Thoracic aorta (tissue), 2 donors: Measurements from ENCODE around the gene DNAJC11. TPM values are rescaled to one million over a fixed set of nuclear protein-coding genes. Genes with fewer than 3 reads are reported as not detected.

Source experiments
- ATAC-seq: fragments of 150-250 bp; one replicate; pipeline ENCODE4 v1.8.0; 2017; ENCODE audit warnings: low read depth; ENCODE audit not compliant: insufficient number of reproducible peaks, low FRiP score
- DNase-seq: peaks from one replicate; pipeline ENCODE4 v3.0.0-alpha.2; 2020; ENCODE audit warnings: low spot score
- H3K27ac ChIP-seq, 2 donors: fragments of 200-600 bp; sonication (generic); 1 replicate in 1 of 2; 2 replicates in 1 of 2; pipeline ENCODE4 v1.5.1; 2016; ENCODE audit warnings: mild to moderate bottlenecking in 2 of 2, moderate library complexity in 2 of 2
- H3K27me3 ChIP-seq: fragments of 200-600 bp; sonication (generic); replicated peaks from 2 replicates; pipeline ENCODE4 v1.6.0; 2016; ENCODE audit warnings: mild to moderate bottlenecking; ENCODE audit not compliant: insufficient read depth
- H3K36me3 ChIP-seq: fragments of 200-600 bp; sonication (generic); one replicate; pipeline ENCODE4 v1.5.1; 2016
- H3K4me1 ChIP-seq, 2 donors: fragments of 200-600 bp; sonication (generic); 1 replicate in 1 of 2; 2 replicates in 1 of 2; pipeline versions ENCODE4 v1.5.1 to v1.6.0; 2016; ENCODE audit warnings: low read depth in 2 of 2, mild to moderate bottlenecking in 1 of 2; ENCODE audit not compliant: control insufficient read depth in 1 of 2
- H3K4me3 ChIP-seq: fragments of 200-600 bp; sonication (generic); 2 replicates; pipeline ENCODE4 v1.5.1; 2016; ENCODE audit warnings: mild to moderate bottlenecking
- H3K9me3 ChIP-seq: fragments of 200-600 bp; sonication (generic); 2 replicates; pipeline ENCODE4 v1.5.1; 2016
- total RNA-seq, 2 donors: library from RNA; depleted of rRNA; stranded (reverse); fragments of >200 nt; gene quantifications; one replicate each; pipeline versions ENCODE4 v1.1.0 to v1.2.3, GENCODE V29; 2016
- TF ChIP-seq, protein P1 (sequence below): fragments of 200-600 bp; sonication (generic); IDR thresholded peaks from one replicate; pipeline ENCODE4 v1.5.1; 2019; ENCODE audit warnings: antibody characterized with exemption

The DNAJC11 gene
- total RNA-seq, 2 donors from 2014 or later = 19.4 to 40.4 TPM

DNA sequence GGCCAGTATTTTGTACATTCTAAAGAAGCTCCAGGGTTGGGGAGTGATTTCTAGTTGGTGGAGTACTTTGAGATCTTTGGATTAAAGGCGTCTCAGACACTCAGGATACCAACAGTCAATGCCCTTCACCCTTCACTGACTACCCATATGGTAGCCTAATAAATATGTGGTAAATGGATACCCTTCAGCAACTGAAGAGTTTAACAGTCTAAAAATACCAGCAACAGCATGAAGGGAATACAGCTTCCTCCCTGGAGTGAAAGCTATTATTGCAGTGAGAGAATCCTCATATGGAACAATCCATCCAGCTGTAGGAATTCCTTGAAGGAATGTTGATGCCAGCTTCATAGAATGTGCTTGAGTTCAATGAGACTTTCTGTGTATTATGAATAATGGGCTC, 26.8 kb downstream of the DNAJC11 start:
- ATAC-seq = no peak
- Histone ChIP-seq H3K27ac (no peak overlapping the region), H3K4me3 (no peak overlapping the region), H3K4me1 (no peaks in the 10 kb centered on the region), H3K27me3 (no peaks in the 10 kb centered on the region), H3K9me3 (no peaks in the 10 kb centered on the region), H3K36me3 (peaks cover 9% of the 10 kb centered on the region)
- no peak for DNase-seq
- TF ChIP-seq, protein P1, sequence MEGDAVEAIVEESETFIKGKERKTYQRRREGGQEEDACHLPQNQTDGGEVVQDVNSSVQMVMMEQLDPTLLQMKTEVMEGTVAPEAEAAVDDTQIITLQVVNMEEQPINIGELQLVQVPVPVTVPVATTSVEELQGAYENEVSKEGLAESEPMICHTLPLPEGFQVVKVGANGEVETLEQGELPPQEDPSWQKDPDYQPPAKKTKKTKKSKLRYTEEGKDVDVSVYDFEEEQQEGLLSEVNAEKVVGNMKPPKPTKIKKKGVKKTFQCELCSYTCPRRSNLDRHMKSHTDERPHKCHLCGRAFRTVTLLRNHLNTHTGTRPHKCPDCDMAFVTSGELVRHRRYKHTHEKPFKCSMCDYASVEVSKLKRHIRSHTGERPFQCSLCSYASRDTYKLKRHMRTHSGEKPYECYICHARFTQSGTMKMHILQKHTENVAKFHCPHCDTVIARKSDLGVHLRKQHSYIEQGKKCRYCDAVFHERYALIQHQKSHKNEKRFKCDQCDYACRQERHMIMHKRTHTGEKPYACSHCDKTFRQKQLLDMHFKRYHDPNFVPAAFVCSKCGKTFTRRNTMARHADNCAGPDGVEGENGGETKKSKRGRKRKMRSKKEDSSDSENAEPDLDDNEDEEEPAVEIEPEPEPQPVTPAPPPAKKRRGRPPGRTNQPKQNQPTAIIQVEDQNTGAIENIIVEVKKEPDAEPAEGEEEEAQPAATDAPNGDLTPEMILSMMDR = no peak

DNA sequence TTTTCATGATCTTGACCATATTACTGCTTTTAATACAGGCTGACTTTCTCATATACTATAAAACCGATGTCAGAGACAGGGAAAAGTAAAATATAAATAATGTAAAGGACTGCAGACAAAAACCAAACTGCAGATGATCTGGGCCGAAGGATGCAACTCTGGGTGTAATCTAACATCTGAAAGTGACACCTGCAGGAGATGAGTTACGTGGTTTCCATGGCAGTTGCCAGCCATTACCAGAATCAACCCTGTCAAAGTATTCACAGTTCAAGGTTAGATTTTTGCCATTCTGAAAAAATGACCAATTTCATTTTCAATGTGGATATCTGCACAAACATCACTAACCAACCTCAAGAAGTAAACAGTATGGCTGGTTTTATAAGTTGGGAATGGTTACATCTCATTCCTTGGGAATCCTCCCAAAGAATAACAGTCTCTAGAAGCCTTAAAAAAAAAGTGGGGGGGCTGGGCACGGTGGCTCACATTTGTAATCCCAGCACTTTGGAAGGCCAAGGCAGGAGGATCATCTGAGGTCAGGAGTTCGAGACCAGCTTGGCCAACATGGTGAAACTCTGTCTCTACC, 27.7 kb downstream of the DNAJC11 start:
- TF ChIP-seq, protein P1 = no peak
- Histone ChIP-seq H3K4me1 (no peaks in the 10 kb centered on the region), H3K36me3 (peaks cover 9% of the 10 kb centered on the region), H3K9me3 (no peaks in the 10 kb centered on the region), H3K27me3 (no peaks in the 10 kb centered on the region), H3K27ac (no peak overlapping the region), H3K4me3 (no peak overlapping the region)
- no peak for ATAC-seq
- no peak for DNase-seq

DNA sequence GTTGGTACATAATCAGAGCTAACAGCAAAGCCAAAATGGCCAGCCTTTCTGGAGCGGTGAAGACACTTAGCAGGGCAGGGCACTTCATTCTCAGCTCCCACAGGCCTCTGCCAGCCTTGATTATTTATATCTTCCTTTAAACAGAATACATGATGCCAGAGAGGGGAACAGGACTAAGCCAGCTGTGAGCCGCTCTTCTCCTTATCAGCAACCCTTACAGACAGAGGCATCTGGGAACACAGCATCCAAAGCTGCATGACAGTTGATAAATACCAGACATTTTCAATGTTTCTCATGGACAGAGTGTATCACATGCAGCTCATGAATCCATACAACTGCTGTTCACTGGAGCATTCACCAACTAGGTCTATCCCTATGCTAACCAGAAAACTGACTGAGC, 29.1 kb downstream of the DNAJC11 start:
- Histone ChIP-seq H3K4me3 (no peak overlapping the region), H3K9me3 (no peaks in the 10 kb centered on the region), H3K4me1 (no peaks in the 10 kb centered on the region), H3K36me3 (peaks cover 12% of the 10 kb centered on the region), H3K27me3 (no peaks in the 10 kb centered on the region), H3K27ac (no peak overlapping the region)
- TF ChIP-seq, protein P1 = no peak
- no peak for DNase-seq
- ATAC-seq = no peak

DNA sequence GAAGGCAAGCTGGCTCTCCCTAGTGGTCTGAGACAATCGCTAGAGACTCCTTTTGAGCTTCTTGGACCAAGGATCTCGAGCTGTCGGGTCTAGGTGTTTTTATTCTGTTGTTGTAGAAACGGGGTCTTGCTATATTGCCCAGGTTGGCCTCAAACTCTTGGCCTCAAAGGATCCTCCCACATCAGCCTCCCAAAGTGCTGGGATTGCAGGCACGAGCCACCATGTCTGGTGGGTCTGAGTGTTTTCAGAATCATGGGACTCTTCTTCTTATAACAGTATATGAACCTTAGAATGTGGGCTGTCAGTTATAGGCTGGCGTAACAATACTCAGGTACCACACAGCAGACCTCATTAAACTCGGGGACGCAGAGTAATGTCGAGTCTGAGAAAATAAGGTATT, 33.1 kb downstream of the DNAJC11 start:
- no peak for DNase-seq

DNA sequence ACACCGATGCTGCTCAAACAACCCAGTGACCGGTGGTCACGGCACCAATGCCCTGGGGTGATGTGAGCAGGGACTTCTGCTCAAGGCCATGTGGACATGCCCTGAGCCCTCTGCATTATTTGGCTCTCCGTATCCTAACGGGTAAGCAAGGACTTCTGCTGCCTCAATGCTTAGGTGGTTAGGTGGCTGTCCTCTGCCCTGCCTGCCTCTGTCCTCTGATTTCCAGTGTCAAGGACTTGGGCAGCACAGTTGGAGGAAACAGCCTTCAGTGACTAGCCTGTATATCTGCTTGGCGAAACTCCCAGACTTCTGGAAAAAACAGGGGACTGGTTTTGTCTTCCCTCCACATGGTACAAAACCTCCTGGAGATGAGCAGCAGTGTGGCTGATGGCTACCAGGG, 34.5 kb downstream of the DNAJC11 start:
- H3K4me1 ChIP-seq = no peaks in the 10 kb centered on the region
- H3K9me3 ChIP-seq = no peaks in the 10 kb centered on the region
- no peak for DNase-seq
- H3K27me3 ChIP-seq = no peaks in the 10 kb centered on the region
- H3K27ac ChIP-seq = no peak overlapping the region
- ATAC-seq = no peak
- H3K36me3 ChIP-seq = peaks cover 15% of the 10 kb centered on the region
- TF ChIP-seq, protein P1 = no peak
- H3K4me3 ChIP-seq = no peak overlapping the region

More for the DNA sequence above, 33.1 kb downstream of the DNAJC11 start:
- TF ChIP-seq, protein P1 = no peak
- Histone ChIP-seq H3K27ac (no peak overlapping the region), H3K4me1 (no peaks in the 10 kb centered on the region), H3K27me3 (no peaks in the 10 kb centered on the region), H3K9me3 (no peaks in the 10 kb centered on the region), H3K4me3 (no peak overlapping the region), H3K36me3 (peaks cover 15% of the 10 kb centered on the region)
- ATAC-seq = no peak
